SU-DHL-6 (cell line): ENCODE results near the gene RASA3.

ENCODE experiments used
- EZH2phosphoT487 ChIP-seq: fragments of 200-600 bp; sonication (generic), shearing (Covaris generic); conservative IDR thresholded peaks from 2 replicates; pipeline ENCODE4 v1.6.1; 2018; ENCODE audit warnings: mild to moderate bottlenecking, antibody characterized with exemption, low read length, moderate library complexity, mixed read lengths
- TF ChIP-seq, protein P1 (sequence below): fragments of 200-600 bp; sonication (generic); IDR thresholded peaks from one replicate; pipeline ENCODE4 v1.5.1; 2017; ENCODE audit warnings: antibody characterized with exemption, mild to moderate bottlenecking, low read length, moderate library complexity; ENCODE audit not compliant: insufficient read depth, poor library complexity, severe bottlenecking

GRCh38 chr13:114049626-114050101, 82.8 kb downstream of the RASA3 start:
- no peak for TF ChIP-seq EZH2phosphoT487
- TF ChIP-seq, protein P1, sequence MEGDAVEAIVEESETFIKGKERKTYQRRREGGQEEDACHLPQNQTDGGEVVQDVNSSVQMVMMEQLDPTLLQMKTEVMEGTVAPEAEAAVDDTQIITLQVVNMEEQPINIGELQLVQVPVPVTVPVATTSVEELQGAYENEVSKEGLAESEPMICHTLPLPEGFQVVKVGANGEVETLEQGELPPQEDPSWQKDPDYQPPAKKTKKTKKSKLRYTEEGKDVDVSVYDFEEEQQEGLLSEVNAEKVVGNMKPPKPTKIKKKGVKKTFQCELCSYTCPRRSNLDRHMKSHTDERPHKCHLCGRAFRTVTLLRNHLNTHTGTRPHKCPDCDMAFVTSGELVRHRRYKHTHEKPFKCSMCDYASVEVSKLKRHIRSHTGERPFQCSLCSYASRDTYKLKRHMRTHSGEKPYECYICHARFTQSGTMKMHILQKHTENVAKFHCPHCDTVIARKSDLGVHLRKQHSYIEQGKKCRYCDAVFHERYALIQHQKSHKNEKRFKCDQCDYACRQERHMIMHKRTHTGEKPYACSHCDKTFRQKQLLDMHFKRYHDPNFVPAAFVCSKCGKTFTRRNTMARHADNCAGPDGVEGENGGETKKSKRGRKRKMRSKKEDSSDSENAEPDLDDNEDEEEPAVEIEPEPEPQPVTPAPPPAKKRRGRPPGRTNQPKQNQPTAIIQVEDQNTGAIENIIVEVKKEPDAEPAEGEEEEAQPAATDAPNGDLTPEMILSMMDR: no peak
